Osteoblast (primary cell): Measurements from ENCODE around the gene ESR1. TPM values are rescaled to one million over a fixed set of nuclear protein-coding genes. Genes with fewer than 3 reads are reported as not detected.
"Not testable (repeated sequence)": the region's sequence is repeated elsewhere in the genome, so short reads cannot be mapped to it uniquely, and the experiment has no call there.

Source experiments
- DNase-seq: peaks from one replicate; pipeline ENCODE4 v3.0.0; 2011; ENCODE audit warnings: low spot score, mixed read lengths; ENCODE audit not compliant: insufficient read length; ENCODE audit errors: missing footprints
- H2AFZ ChIP-seq: 2 replicates; pipeline ENCODE4 v1.6.0; 2011; ENCODE audit warnings: mild to moderate bottlenecking, low read length
- H3K27ac ChIP-seq: 2 replicates; pipeline ENCODE4 v1.5.1; 2011; ENCODE audit warnings: mild to moderate bottlenecking, low read depth, low read length, moderate library complexity
- H3K27me3 ChIP-seq: 2 replicates; pipeline ENCODE4 v1.6.0; 2012; ENCODE audit warnings: mild to moderate bottlenecking, control low read depth, inconsistent platforms, low read length, moderate library complexity; ENCODE audit not compliant: insufficient read depth
- H3K36me3 ChIP-seq: 2 replicates; pipeline ENCODE4 v1.5.1; 2011; ENCODE audit warnings: mild to moderate bottlenecking, low read length, control low read depth, moderate library complexity; ENCODE audit not compliant: insufficient read depth
- H3K4me1 ChIP-seq: 2 replicates; pipeline ENCODE4 v1.5.1; 2011; ENCODE audit warnings: mild to moderate bottlenecking, low read length, control low read depth, moderate library complexity; ENCODE audit not compliant: insufficient read depth
- H3K4me2 ChIP-seq: 2 replicates; pipeline ENCODE4 v1.6.0; 2011; ENCODE audit warnings: mild to moderate bottlenecking, low read length; ENCODE audit not compliant: insufficient read depth
- H3K4me3 ChIP-seq: fragments of 200-600 bp; sonication (generic); 3 replicates; pipeline ENCODE4 v1.5.1; 2012; ENCODE audit warnings: mild to moderate bottlenecking, low read length, inconsistent platforms; ENCODE audit not compliant: insufficient read depth
- H3K79me2 ChIP-seq: 2 replicates; pipeline ENCODE4 v1.6.0; 2012; ENCODE audit warnings: mild to moderate bottlenecking, low read length, control low read depth, inconsistent platforms; ENCODE audit not compliant: insufficient read depth
- H3K9me3 ChIP-seq: 2 replicates; pipeline ENCODE4 v1.5.1; 2011; ENCODE audit warnings: low read depth, low read length, control low read depth
- H4K20me1 ChIP-seq: 2 replicates; pipeline ENCODE4 v1.6.0; 2012; ENCODE audit warnings: mild to moderate bottlenecking, low read length, control low read depth; ENCODE audit not compliant: insufficient read depth
- total RNA-seq: library from RNA; depleted of rRNA; stranded (reverse); fragments of >200 nt; gene quantifications from 2 replicates; pipeline ENCODE4 v1.2.3, GENCODE V29; 2012
- TF ChIP-seq, protein P1 (sequence below): IDR thresholded peaks from 2 replicates; pipeline ENCODE4 v1.5.1; 2011; ENCODE audit warnings: mild to moderate bottlenecking, low read depth, low read length, moderate library complexity; ENCODE audit errors: extremely low read depth

ESR1 gene
- total RNA-seq, 1 donor, result 3.3 TPM

- Histone ChIP-seq H2AFZ (no peak overlapping the region), H3K27ac (no peak overlapping the region), H3K4me3 (no peak overlapping the region), H3K79me2 (no peaks in the 10 kb centered on the region), H3K36me3 (peaks cover 74% of the 10 kb centered on the region), H3K9me3 (no peaks in the 10 kb centered on the region), H4K20me1 (no peaks in the 10 kb centered on the region), H3K4me2 (no peak overlapping the region), H3K27me3 (no peaks in the 10 kb centered on the region), H3K4me1 (no peaks in the 10 kb centered on the region)
- no peak for DNase-seq
- TF ChIP-seq, protein P1, sequence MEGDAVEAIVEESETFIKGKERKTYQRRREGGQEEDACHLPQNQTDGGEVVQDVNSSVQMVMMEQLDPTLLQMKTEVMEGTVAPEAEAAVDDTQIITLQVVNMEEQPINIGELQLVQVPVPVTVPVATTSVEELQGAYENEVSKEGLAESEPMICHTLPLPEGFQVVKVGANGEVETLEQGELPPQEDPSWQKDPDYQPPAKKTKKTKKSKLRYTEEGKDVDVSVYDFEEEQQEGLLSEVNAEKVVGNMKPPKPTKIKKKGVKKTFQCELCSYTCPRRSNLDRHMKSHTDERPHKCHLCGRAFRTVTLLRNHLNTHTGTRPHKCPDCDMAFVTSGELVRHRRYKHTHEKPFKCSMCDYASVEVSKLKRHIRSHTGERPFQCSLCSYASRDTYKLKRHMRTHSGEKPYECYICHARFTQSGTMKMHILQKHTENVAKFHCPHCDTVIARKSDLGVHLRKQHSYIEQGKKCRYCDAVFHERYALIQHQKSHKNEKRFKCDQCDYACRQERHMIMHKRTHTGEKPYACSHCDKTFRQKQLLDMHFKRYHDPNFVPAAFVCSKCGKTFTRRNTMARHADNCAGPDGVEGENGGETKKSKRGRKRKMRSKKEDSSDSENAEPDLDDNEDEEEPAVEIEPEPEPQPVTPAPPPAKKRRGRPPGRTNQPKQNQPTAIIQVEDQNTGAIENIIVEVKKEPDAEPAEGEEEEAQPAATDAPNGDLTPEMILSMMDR, result no peak
Measured at GRCh38 chr6:152135755-152136448, 328.4 kb downstream of the ESR1 start.

GRCh38 chr6:152136449-152136825 is 329.0 kb downstream of the ESR1 start:
- Histone ChIP-seq H3K79me2 (no peaks in the 10 kb centered on the region), H3K4me3 (no peak overlapping the region), H3K4me2 (no peak overlapping the region), H3K36me3 (peaks cover 72% of the 10 kb centered on the region), H3K4me1 (no peaks in the 10 kb centered on the region), H3K27ac (no peak overlapping the region), H2AFZ (no peak overlapping the region), H4K20me1 (no peaks in the 10 kb centered on the region), H3K9me3 (no peaks in the 10 kb centered on the region), H3K27me3 (no peaks in the 10 kb centered on the region)
- no peak for DNase-seq
- TF ChIP-seq, protein P1, result no peak

DNA sequence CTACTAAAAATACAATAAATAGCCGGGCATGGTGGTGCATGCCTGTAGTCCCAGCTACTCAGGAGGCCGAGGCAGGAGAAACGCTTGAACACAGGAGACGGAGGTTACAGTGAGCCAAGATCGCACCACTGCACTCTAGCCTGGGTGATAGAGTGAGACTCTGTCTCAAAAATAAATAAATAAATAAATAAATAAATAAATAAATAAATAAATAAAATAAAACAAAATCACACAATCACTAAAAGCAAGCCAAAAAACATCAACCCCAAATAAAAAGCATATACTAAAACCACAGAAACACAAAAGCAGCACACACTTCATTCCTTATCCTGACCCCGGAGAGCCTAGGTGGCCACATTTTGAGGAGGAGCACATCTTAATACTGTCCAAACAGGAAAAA is 330.9 kb downstream of the ESR1 start:
- not testable (repeated sequence) for H3K4me1 ChIP-seq, H3K79me2 ChIP-seq, H3K9me3 ChIP-seq, H2AFZ ChIP-seq, H3K27ac ChIP-seq, H3K4me3 ChIP-seq, H3K27me3 ChIP-seq, H4K20me1 ChIP-seq, H3K4me2 ChIP-seq, DNase-seq
- H3K36me3 ChIP-seq, result peaks cover 67% of the 10 kb centered on the region

- Histone ChIP-seq H4K20me1 (peaks cover 4% of the 10 kb centered on the region), H2AFZ (no peak overlapping the region), H3K4me2 (no peak overlapping the region), H3K9me3 (no peaks in the 10 kb centered on the region), H3K27ac (no peak overlapping the region), H3K4me1 (peaks cover 11% of the 10 kb centered on the region), H3K36me3 (peaks cover 46% of the 10 kb centered on the region), H3K27me3 (no peaks in the 10 kb centered on the region), H3K4me3 (no peak overlapping the region), H3K79me2 (no peaks in the 10 kb centered on the region)
- no peak for DNase-seq
- TF ChIP-seq, protein P1, result no peak
Measured at GRCh38 chr6:152142105-152142504, 334.6 kb downstream of the ESR1 start.
